HG03108 (cell line): ENCODE results near the gene HES4.
A peak's percentile ranks its signal among the peaks of the same experiment; 100 is the strongest.
"Not testable (repeated sequence)": the region's sequence is repeated elsewhere in the genome, so short reads cannot be mapped to it uniquely, and the experiment has no call there.

ENCODE experiments used
- ATAC-seq: cut with Tn5 transposase; IDR thresholded peaks from one replicate; pipeline ENCODE4 v1.9.1; 2021; ENCODE audit warnings: moderate library complexity; ENCODE audit not compliant: unreplicated experiment

HES4 gene

DNA sequence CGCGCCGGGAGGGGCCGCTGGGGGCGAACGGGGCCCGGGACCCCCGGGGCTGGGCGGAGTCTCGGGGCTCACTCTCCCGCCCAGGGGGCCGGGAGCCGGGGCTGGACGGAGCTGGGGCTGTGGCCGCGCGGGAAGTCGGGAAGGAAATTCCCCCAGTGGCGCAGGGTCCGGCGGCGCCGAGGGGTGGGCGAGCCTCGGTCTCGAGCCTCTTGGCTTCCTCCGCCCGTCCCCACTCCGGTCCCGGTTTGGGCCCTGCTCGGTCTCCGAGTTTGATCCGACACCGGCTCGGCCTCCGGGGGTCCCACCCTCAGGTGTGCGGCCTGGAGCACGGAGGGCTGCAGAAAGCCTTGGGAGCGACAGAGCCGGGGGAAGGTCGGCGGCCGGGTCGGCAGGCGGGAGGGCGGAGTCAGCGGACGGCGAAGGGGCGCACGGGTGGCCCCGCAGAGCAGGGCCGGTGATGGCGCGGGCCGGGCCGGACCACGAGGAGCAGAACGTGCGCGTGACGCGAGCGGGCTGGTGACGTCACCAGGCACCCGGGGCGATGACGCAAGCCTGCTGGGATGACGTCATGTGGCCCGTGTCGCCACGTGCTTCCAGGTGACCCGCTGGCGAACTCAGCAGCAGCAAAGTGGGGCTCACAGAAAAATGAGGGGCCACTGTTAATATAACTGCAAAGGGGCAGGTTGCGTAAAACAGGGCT is 610 bp upstream of the HES4 start:
- ATAC-seq, result peak; percentile 8

DNA sequence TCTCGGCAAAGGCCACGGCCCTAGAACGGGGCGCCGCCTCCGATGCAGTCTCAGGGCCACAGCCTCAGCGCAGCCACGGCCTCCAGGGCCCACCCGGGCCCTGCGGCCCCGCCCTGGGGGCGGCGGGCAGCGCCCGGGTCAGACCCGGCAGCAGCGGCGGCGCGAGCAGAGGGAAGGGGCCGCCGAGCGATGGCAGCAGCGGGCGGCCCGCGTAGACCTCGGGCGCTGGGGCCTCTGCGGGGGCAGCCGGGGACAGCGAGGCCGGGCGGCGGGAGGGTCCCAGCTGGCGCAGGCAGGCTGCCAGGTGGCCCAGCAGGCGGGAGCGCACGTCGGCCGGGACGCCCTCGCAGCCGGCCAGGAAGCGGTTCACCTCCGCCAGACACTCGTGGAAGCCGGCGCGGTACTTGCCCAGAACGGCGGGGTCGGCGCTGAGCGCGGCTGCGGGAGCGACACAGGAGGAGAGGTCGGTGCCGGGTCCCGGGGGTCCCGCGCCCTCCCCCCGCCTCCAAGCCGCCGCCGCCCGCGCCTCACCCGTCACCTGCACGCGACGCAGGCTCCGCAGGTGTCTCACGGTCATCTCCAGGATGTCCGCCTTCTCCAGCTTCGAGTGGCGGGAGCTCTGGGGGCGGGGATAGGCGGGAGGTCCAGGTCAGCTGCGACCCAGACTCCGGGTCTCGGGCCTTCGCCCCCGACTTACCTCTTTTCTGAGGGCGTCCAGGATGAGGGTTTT is 737 bp downstream of the HES4 start:
- no peak for ATAC-seq

DNA sequence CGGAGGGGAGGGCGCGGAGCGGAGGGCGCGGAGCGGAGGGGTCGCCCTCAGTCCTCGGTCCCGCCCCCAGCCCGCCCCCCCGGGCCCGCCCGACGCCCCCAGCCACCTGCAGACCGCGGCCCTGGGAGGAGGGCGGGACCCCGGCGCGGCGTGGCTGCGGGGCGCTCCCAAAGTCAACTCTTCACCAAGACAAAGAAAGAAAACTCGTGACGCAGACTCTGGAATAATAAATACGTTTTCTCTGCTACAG is 1.2 kb downstream of the HES4 start:
- no peak for ATAC-seq

DNA sequence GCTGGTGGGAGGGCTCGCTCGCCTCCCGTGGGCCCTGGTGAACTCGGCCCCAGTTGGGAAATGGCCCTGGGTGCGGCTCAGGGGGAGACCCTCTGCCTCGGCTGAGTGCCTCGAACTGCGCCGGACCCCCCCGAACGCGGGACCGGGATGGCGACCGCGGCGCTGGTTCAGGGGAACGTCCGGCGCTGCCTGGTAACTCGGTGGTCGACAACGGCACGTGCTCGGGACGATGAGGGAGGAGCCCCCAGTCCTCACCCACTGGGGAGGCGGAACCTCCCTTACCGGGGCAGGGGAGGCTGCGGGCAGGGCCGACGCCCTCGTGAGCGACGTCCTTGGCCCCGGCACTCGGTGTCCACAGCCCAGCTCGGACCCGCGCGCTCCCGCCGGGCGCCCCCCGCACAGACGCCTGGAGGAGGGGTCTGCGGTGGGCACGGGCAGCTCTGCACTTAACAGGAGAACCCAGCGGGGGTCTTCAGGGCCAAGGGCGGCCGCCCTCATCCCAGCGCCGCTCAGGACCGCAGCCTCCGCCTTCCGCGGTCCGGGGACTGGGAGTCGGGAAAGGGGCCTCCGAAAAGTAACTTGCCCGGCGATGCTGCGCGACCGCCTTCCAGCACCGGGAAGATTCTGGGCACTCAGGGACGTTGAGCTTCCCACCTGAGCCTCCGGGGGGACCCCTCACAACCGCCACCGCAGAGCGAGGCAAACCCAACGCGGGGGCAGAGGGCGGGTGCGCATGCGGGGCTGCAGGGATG is 1.7 kb downstream of the HES4 start:
- ATAC-seq, result no peak

DNA sequence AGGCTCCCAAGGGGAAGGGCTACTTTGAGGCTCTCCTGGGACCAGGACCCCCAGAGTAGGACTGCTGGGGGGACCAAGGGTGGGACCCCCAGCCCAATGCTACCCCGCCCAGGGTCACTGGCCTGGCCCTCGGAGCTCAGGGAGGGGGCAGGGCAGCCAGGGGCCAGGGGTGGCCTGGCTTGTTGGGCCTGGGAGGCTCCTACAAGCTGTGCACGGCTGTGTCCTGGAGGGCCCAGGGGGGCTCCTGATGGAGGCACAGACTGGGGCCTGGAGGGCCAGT is 2.2 kb downstream of the HES4 start:
- no peak for ATAC-seq

DNA sequence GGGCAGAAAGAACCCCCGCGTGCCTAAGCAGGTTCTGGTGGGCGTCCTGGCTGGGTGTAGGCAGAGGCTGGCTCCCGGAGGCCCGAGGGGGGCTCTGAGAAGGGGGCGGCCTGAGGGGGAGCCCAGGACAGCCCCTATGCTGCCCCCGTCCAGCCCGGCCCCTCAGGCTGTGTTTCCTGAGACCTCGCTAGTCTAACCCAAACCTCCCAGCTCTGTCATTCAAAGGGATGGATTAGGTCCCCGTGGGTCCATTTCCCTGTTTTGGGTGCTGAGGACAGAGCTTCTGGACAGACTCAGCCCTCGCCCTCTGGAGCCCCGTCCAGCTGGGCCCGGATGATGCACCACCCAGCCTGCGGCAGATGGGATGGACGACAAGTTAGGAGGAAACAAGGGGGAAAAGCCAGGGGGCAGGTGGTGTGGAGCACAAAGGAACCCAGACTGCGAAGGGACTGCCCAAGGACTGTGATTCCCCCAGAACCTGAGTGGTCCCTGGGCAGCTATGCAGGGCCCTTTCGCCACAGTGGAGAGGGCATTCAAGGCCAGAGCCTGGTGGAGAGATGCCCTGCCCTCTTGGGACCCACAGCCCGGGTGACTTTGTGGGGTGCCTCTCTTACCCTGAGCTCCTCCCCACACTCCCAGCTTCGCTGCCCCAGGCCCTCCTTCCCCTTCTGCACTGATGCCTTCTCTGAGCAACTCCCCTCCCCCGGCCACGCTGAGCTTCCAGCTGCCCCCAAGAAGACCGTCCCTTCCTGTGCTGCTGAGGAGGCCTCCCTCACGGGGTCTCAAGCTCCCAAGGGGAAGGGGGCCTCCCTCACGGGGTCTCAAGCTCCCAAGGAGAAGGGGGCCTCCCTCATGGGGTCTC is 2.8 kb downstream of the HES4 start:
- no peak for ATAC-seq

DNA sequence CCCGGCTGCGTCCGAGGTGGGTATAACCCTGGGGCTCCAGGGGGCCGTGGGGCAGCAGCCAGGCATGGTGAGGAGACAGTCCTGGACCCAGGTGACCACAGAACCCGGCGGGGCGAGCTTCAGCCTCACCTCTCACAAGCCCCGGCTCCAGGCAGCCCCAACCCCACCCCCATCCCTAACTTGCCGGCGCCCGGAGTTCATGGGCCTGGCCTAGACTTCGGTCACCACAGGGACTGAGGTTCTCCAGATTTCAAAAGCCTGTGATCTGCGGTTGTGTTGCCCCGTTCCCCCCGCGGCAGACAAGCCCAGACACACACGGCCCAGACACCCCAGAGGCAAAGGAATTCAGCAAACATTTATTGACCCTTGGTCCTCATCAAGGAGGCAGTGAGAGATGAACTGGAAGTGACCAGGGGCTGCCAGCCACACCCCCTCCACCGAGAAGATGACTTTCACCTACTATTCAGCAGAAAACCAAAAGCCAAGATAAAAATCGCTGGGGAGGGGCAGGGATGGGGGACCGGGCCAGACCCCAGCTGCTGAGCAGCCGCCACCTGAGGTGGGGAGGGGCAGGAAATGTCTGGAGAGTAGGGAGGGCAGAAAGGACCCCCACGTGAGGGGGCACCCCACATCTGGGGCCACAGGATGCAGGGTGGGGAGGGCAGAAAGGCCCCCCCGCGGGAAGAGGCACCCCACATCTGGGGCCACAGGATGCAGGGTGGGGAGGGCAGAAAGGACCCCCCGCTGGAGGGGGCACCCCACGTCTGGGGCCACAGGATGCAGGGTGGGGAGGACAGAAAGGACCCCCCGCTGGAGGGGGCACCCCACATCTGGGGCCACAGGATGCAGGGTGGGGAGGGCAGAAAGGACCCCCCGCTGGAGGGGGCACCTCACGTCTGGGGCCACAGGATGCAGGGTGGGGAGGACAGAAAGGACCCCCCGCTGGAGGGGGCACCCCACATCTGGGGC is 3.9 kb downstream of the HES4 start:
- no peak for ATAC-seq

DNA sequence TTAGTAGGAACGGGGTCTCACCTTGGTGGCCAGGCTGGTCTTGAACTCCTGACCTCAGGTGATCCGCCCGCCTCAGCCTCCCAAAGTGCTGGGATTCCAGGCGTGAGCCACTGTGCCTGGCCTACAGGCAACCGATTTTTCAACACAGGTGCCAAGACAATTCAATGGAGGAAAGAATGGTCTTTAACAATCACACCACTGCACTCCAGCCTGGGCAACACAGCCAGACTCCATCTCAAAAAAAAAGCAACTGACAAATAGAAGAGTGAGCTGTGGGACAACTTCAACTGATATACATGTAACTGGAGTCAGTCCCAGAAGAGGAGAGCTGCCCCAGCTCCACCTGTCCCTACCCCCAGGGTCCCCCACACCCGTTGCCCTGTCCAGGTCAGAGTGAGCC is 5.4 kb downstream of the HES4 start:
- ATAC-seq, result not testable (repeated sequence)

DNA sequence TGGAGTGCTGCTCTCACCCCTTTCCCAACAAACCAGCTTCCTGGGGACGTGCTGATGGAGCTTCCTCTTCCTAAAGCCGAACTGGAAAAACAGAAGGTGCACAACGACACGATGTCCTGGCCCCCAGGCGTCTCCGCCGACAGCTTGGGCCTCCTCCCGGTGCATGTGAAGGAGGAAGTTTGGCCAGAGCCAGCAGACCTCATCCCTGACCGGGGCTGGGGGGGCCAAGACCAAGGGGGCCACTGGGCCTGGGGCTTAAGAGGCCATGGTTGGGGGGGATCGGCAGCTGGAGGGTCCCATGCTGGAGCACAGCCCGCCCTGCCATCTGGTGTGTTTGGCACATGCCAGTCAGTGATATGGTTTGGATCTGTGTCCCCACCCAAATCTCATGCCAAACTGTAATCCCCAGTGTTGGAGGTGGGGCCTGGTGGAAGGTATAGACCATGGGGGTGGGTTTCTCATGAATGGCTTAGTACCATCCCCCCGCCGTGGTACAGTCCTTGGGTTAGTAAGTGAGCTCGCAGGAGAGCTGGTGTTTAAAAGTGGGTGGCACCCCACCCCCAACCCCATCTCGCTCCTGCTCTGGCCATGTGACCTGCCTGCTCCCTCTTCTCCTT is 6.4 kb downstream of the HES4 start:
- ATAC-seq, result no peak

DNA sequence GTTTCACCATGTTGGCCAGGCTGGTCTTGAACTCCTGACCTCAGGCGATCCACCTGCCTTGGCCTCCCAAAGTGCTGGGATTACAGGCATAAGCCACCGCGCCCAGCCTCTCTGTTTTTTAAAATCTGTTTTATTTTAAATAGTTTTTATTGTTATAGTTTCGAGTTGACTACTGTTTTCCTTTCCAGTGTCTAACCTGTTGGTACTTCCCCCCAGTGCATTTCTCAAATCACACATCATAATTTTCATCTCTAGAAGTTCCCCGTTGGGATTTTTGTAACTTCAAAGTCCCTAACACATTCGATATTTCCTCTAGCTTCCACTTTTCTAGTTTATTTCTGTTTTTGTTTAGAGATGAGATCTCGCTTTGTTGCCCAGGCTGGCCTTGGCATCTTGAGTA is 7.5 kb downstream of the HES4 start:
- ATAC-seq, result no peak

DNA sequence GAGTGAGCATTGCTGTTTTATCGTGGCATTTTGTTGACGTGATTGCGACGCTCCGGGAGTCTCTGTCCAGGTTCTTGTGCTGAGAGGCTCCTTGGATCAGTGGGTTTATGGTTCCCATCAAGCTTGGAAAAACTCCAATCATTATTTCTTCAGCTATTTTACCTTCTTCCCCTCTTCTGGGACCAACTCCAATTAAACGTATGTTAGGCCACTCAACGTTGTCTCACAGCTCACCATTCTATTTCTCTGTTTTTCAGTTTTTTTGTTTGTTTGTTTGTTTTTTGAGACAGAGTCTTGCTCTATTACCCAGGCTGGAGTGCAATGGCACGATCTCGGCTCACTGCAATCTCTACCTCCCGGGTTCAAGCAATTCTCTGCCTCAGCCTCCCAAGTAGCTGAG is 8.0 kb downstream of the HES4 start:
- no peak for ATAC-seq

DNA sequence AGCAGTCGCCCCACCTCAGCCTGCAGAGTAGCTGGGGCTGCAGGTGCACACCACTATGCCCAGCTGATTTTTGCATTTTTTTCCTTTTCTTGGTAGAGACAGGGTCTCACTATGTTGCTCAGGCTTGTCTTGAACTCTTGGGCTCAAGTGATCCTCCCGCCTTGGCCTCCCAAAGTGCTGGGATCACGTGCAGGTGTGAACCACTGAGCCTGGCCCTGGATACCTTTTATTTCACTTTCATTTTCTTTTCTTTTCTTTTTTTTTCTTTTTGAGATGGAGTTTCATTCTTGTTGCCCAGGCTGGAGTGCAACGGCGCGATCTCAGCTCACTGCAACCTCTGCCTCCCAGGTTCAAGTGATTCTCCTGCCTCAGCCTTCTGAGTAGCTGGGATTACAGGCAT is 8.6 kb downstream of the HES4 start:
- not testable (repeated sequence) for ATAC-seq

DNA sequence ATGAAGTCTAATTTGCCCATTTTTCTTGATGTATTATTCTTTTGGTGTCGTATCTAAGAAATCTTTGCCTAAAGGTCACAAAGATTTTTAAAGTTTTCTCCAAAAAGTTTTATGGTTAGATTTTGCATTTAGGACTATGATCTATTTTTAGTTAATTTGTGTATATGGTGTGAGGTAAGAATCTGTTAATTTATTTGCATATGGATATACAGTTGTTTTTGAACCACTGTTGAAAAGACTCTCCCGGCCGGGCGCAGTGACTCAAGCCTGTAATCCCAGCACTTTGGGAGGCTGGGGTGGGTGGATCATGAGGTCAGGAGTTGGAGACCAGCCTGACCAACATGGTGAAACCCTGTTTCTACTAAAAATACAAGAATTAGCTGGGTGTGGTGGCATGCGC is 11.8 kb downstream of the HES4 start:
- ATAC-seq, result not testable (repeated sequence)

DNA sequence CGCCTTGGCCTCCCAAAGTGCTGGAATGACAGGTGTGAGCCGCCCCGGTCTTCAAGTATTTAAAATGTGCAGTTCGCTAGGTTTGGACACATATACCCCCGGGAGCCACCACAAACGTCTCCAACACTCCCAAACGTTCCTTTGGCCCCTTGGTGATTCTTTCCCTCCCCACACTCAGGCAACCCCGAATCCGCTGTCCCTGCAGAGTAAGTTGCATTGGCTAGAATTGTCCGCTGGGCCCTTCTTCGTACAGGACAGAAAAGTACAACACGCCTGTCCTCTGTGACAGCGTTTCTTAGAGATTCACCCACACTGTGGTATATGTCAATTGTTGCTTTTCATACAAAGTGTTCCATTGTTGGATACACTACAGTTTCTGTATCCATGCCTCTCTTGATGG is 14.8 kb downstream of the HES4 start:
- no peak for ATAC-seq

DNA sequence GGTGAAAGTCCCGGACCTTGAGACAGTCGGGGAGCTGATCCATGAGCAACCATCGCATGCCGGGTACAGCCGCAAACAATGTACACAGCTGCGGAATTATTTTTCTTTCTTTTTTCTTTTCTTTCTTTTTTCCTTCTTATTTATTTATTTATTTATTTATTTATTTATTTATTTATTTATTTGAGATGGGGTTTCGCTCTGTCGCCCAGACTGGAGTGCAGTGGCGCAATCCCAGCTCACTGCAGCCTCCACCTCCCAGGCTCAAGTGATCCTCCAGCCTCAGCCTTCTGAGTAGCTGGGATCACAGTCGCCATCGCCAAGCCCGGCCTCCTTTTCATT is 15.5 kb downstream of the HES4 start:
- ATAC-seq, result no peak

DNA sequence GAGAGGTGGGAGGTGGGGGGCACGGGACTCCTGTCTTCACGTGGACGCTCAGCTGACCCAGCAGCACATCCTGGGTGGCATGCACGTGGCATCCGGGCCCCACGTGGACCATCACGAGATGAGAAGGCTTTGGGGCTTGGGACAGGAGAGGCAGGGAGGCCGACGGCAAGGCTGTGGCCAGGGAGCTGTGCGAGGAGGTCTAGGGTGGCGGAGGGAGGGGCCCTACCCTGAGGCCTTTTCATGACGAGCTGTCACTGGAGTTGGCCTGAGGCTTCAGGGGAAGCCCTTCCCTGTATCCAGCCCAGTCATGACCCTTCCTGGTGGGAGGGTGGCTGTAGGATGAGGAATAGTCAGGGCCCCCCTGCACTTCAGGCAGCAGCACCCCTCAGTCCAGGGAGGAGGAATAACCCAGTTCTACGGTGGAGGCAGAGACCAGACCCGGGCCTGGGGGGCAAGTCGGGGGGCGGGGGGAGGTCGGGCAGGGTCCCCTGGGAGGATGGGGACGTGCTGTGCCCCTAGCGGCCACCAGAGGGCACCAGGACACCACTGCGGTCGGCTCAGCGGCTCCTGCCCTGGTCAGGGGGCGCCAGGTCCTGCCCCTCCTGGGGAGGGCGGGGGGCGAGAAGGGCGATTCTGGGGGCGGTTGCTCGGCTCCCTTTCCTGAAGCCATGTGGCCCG is 16.0 kb downstream of the HES4 start:
- ATAC-seq, result no peak

DNA sequence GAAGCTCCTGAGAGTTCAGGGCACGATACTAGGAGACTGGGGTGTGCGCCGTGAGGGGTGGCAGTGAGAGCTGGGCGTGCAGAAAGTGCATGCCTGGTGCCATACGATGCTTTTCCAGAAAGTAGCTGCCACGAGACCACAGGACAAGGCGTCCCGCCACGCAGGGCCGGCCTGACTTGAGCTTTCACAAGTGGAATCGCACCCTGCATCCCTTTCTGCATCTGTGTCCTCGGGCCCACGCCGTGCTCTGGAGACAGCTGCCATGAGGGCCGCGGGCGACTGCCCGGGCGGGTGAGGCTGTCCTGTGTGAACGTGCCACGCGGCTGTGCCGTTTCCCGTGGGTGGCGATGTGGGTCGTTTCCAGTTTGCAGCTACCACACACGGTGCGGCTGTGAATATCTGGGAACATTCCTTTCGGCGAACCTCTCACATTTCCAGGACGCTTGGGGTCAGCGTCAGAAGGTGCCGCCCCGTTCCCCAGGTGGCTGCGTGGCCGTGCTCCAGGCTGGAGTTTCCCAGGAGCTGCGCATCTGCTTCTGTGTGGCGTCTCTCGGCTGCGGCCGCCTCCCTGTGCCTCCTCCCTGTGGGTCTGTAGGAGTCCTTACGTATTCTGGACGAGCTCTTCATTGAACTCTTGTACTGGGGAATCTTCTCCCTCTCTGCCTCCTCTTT is 17.0 kb downstream of the HES4 start:
- ATAC-seq, result no peak

DNA sequence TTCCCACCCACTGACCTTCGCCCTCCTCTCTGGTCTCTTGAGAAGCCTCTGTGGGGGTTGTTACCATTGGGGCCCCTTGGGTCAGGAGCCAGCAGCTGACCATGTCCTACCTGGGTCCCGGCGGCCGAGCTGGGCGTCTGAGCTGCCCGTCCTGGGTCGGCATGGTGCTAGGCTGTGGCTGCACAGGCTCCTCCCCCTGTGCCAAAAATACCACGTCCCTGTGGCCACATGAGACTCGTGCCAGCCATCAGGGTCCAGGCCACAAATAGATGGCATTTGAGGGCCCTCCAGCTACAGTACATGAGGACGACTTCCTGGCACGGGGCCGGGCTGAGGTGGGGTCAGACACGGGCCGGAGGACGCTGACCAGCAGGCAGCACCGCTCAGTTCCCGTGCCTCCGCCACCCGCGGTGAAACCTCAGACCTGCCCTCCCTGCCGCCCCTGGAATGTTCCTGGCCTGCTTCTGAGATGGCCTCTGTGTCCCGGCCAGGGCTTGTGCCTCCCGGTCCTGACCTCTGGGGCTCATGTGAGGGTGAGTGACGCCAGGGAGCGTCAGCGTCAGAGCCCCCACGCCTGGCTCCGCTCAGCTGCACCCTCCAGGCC is 17.8 kb downstream of the HES4 start, which contains the start of gene PERM1:
Gene PERM1 (minus strand): TSS at position 139 of the 604 bp plus-strand sequence. CDS start 1,064 bp downstream, outside the sequence.
- ATAC-seq, result no peak
